ENCODE measurements around the gene ZNF184. TPM values are rescaled to one million over a fixed set of nuclear protein-coding genes. Genes with fewer than 3 reads are reported as not detected.

ZNF184 gene
- total and polyA plus RNA-seq, 10 of the 15 experiments (the other 5 are each of a cell fraction or from before 2014, with no cell fraction given), result 4.1 to 15.1 (median 8.3) TPM

GRCh38 chr6:27494103-27494502 is 21.2 kb upstream of the ZNF184 start (continued):
- TF ChIP-seq ASH2L (IDR thresholded peaks at IDR 0.05; ENCODE audit: borderline replicate concordance, low read depth) (no peak), CHD2 (IDR thresholded peaks at IDR 0.05; ENCODE audit: borderline replicate concordance, low read depth, low read length) (no peak), RUNX3 (IDR thresholded peaks at IDR 0.05; ENCODE audit: low read length) (no peak), JUNB (IDR thresholded peaks at IDR 0.05) (no peak), SRF (IDR thresholded peaks at IDR 0.05; ENCODE audit: low read depth in 2 of 2, low read length in 2 of 2) (no peak), EZH2 (IDR thresholded peaks at IDR 0.05; ENCODE audit: borderline replicate concordance, control insufficient read depth, low read depth, low read length) (no peak), ZNF622 (IDR thresholded peaks at IDR 0.05) (no peak), E2F4 (IDR thresholded peaks at IDR 0.05; ENCODE audit: low read depth, low read length) (no peak), TBL1XR1 (IDR thresholded peaks at IDR 0.05; ENCODE audit: low read depth, low read length) (no peak)
- TF ChIP-seq, protein P1, sequence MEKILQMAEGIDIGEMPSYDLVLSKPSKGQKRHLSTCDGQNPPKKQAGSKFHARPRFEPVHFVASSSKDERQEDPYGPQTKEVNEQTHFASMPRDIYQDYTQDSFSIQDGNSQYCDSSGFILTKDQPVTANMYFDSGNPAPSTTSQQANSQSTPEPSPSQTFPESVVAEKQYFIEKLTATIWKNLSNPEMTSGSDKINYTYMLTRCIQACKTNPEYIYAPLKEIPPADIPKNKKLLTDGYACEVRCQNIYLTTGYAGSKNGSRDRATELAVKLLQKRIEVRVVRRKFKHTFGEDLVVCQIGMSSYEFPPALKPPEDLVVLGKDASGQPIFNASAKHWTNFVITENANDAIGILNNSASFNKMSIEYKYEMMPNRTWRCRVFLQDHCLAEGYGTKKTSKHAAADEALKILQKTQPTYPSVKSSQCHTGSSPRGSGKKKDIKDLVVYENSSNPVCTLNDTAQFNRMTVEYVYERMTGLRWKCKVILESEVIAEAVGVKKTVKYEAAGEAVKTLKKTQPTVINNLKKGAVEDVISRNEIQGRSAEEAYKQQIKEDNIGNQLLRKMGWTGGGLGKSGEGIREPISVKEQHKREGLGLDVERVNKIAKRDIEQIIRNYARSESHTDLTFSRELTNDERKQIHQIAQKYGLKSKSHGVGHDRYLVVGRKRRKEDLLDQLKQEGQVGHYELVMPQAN (conservative IDR thresholded peaks at IDR 0.05), result no peak

DNA sequence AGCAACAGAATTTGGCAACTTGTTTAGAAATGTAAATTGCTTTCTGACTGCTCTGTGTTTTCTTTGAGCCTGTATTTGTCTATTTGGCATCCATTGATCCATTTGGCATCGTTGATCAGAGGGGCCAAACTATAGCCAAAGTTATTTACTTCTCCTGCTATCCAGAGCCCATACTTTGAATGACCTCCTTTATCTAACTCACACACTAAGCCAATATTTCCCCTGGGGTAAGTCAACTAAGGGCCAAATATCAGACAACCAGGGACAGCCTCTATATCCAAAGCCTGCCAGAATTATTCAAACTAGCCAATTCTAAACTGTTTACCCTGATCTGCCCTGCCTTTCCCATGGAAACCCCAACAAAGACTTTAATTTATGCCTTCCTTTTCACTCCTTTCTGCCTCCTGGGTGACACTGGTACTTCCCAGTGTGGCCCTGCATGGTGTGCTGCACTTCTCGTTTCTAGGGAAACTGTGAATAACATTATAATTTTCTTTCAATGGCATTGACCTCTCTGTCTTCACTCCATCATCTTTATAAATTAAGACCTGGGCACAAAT is 19.8 kb upstream of the ZNF184 start:
- H3K4me1 ChIP-seq (ENCODE audit: control insufficient read depth, insufficient read depth, low read length), result no peaks in the 10 kb centered on the region
- H3K36me3 ChIP-seq (ENCODE audit: control insufficient read depth in 2 of 2, insufficient read depth in 2 of 2, low read length in 1 of 2), result no peaks in the 10 kb centered on the region
- H4K20me1 ChIP-seq (ENCODE audit: control insufficient read depth, insufficient read depth), result no peaks in the 10 kb centered on the region
- intact Hi-C loops (cut with micrococcal nuclease; ENCODE audit: unreplicated experiment), result no loop called here
- H3K79me2 ChIP-seq (ENCODE audit: control insufficient read depth, insufficient read depth, low read length), result no peaks in the 10 kb centered on the region
- RAD21 ChIA-PET (ENCODE audit: unreplicated experiment), result no interaction called here
- SMC1A ChIA-PET (ENCODE audit: uncharacterized antibody, unreplicated experiment), result no interaction called here
- FAIRE-seq (no peak), DNase-seq (ENCODE audit: low read depth, low spot score) (no peak), ATAC-seq (no peak)
- H3K9ac ChIP-seq (ENCODE audit: control insufficient read depth, insufficient read depth, low read length), result no peak overlapping the region
- in situ Hi-C loops (cut with MboI), result no loop called here
- POLR2A ChIA-PET, result no interaction called here
- no peak overlapping the region for H3K4me3 ChIP-seq
- H3K4me2 ChIP-seq (ENCODE audit: control insufficient read depth, insufficient read depth), result no peak overlapping the region
- H3K27me3 ChIP-seq (replicated peaks in 1 of 2; ENCODE audit: control insufficient read depth in 2 of 2, insufficient read depth in 2 of 2, low read length in 1 of 2), result no peaks in the 10 kb centered on the region
- H3K27ac ChIP-seq (ENCODE audit: control insufficient read depth, insufficient read depth), result no peak overlapping the region
- 53% methylated on average over 2 of the region's 2 CpGs for WGBS (ENCODE audit: insufficient coverage, insufficient replicate concordance, low lambda C conversion rate, missing lambda C conversion rate)
- BruUV-seq (replicated peaks), result no TSS peak
- H3K9me3 ChIP-seq (replicated peaks; ENCODE audit: control insufficient read depth, insufficient read depth, low read length), result no peaks in the 10 kb centered on the region
- TF ChIP-seq ZBTB11 (CRISPR knock-in tag; IDR thresholded peaks at IDR 0.05), result no peak
- H2AFZ ChIP-seq (ENCODE audit: control insufficient read depth, low read depth, low read length), result no peak overlapping the region
- CTCF ChIA-PET, result interaction anchor here (0.6 kb wide), 1 partner anchor 264 kb away, joined by 3 read pairs; no protein-coding TSS in a partner anchor

Measured in GM12878 (cell line).